HG03066 (cell line): ENCODE data around the gene VSIR.

Experiments used
- ATAC-seq: cut with Tn5 transposase; IDR thresholded peaks from one replicate; pipeline ENCODE4 v1.9.1; 2021; ENCODE audit warnings: low read depth; ENCODE audit not compliant: unreplicated experiment

The VSIR gene

GRCh38 chr10:71783917-71784678 lies 10.8 kb upstream of the VSIR start:
- ATAC-seq, result no peak

GRCh38 chr10:71782917-71783490 lies 9.7 kb upstream of the VSIR start:
- no peak for ATAC-seq

- ATAC-seq, result no peak
Measured at GRCh38 chr10:71782221-71782916, 9.0 kb upstream of the VSIR start.

GRCh38 chr10:71780719-71781118 lies 7.4 kb upstream of the VSIR start:
- ATAC-seq, result no peak

- ATAC-seq, result no peak
Measured at GRCh38 chr10:71780156-71780555, 6.8 kb upstream of the VSIR start.

GRCh38 chr10:71779641-71780040 lies 6.3 kb upstream of the VSIR start:
- ATAC-seq, result no peak

GRCh38 chr10:71778071-71778825 lies 4.9 kb upstream of the VSIR start:
- no peak for ATAC-seq

- ATAC-seq, result no peak
Measured at GRCh38 chr10:71777213-71777985, 4.1 kb upstream of the VSIR start.

- ATAC-seq, result no peak
Measured at GRCh38 chr10:71776481-71776925, 3.2 kb upstream of the VSIR start.

- no peak for ATAC-seq
Measured at GRCh38 chr10:71774916-71775702, 1.8 kb upstream of the VSIR start.

- ATAC-seq, result no peak
Measured at GRCh38 chr10:71772832-71773220, 494 bp downstream of the VSIR start.

GRCh38 chr10:71771821-71772617 lies 1.3 kb downstream of the VSIR start:
- no peak for ATAC-seq

- no peak for ATAC-seq
Measured at GRCh38 chr10:71771204-71771603, 2.1 kb downstream of the VSIR start.

- ATAC-seq, result no peak
Measured at GRCh38 chr10:71770789-71771188, 2.5 kb downstream of the VSIR start.

- ATAC-seq, result no peak
Measured at GRCh38 chr10:71770255-71770654, 3.1 kb downstream of the VSIR start.

- ATAC-seq, result no peak
Measured at GRCh38 chr10:71769279-71769823, 4.0 kb downstream of the VSIR start.

GRCh38 chr10:71767420-71768035 lies 5.8 kb downstream of the VSIR start:
- no peak for ATAC-seq
